DND-41 (cell line): Measurements from ENCODE around the gene RNASE8.

Source experiments
- ATAC-seq: fragments of 200-7000 bp; cut with Tn5 transposase; 3 replicates; pipeline ENCODE4 v1.9.1; 2021; ENCODE audit warnings: low read depth; ENCODE audit not compliant: insufficient read depth
- DNase-seq: peaks from one replicate; pipeline ENCODE4 v3.0.0-alpha.2; 2020
- H2AFZ ChIP-seq: 2 replicates; pipeline ENCODE4 v1.6.0; 2012; ENCODE audit warnings: low read depth, low read length
- H3K27ac ChIP-seq: 2 replicates; pipeline ENCODE4 v1.5.1; 2012; ENCODE audit warnings: low read length, inconsistent platforms
- H3K27me3 ChIP-seq: fragments of 200-600 bp; sonication (generic); 2 replicates; pipeline ENCODE4 v1.6.0; 2012; ENCODE audit warnings: low read length, mild to moderate bottlenecking, inconsistent platforms; ENCODE audit not compliant: insufficient read depth, poor library complexity
- H3K36me3 ChIP-seq: 2 replicates; pipeline ENCODE4 v1.5.1; 2012; ENCODE audit warnings: low read length, inconsistent platforms; ENCODE audit not compliant: insufficient read depth
- H3K4me1 ChIP-seq: 2 replicates; pipeline ENCODE4 v1.5.1; 2012; ENCODE audit warnings: mild to moderate bottlenecking, low read length; ENCODE audit not compliant: insufficient read depth
- H3K4me2 ChIP-seq: 2 replicates; pipeline ENCODE4 v1.6.0; 2012; ENCODE audit warnings: mild to moderate bottlenecking, moderate library complexity, low read length, inconsistent platforms; ENCODE audit not compliant: insufficient read depth
- H3K4me3 ChIP-seq, 2 experiments: fragments of 200-600 bp in 1 of 2; shearing (Covaris generic) in 1 of 2; 2 replicates each; pipeline ENCODE4 v1.5.1; 2012 to 2016; ENCODE audit warnings: inconsistent platforms in 2 of 2, low read length in 2 of 2, mild to moderate bottlenecking in 2 of 2, low read depth in 1 of 2, moderate library complexity in 1 of 2
- H3K79me2 ChIP-seq: 2 replicates; pipeline ENCODE4 v1.6.0; 2012; ENCODE audit warnings: low read length, inconsistent platforms; ENCODE audit not compliant: insufficient read depth
- H3K9ac ChIP-seq: 2 replicates; pipeline ENCODE4 v1.6.0; 2012; ENCODE audit warnings: low read depth, mild to moderate bottlenecking, inconsistent platforms, low read length, moderate library complexity
- H3K9me3 ChIP-seq: 2 replicates; pipeline ENCODE4 v1.5.1; 2012; ENCODE audit warnings: low read length, moderate library complexity, mild to moderate bottlenecking, inconsistent platforms; ENCODE audit not compliant: insufficient read depth, severe bottlenecking
- H4K20me1 ChIP-seq: 2 replicates; pipeline ENCODE4 v1.6.0; 2012; ENCODE audit warnings: low read length; ENCODE audit not compliant: insufficient read depth
- EZH2 ChIP-seq: IDR thresholded peaks from 3 replicates; pipeline ENCODE4 v1.6.1; 2012; ENCODE audit warnings: borderline replicate concordance, low read depth, mild to moderate bottlenecking, moderate library complexity, low read length, inconsistent platforms; ENCODE audit not compliant: severe bottlenecking
- TF ChIP-seq, protein P1 (sequence below): IDR thresholded peaks from 2 replicates; pipeline ENCODE4 v1.5.1; 2012; ENCODE audit warnings: borderline replicate concordance, low read length, moderate library complexity, mild to moderate bottlenecking; ENCODE audit not compliant: poor library complexity, severe bottlenecking; ENCODE audit errors: extremely low read depth

RNASE8 gene

DNA sequence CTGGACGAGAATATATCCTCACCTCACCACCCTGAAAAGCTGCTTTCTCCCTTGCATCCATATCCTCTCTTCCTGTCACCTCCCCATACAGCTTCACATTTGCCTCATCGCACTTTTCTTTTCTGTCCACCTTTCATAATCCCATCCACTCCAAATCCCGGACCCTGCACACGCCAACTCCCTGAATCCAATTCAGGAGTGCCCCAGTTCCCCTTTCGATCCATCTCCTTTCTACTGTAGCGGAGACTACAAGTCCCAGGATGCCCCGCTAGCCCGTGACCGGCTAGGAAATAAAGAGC lies 45.7 kb downstream of the RNASE8 start:
- Histone ChIP-seq H3K9ac (peak overlapping the region; percentile 85), H3K27ac (peak overlapping the region; percentile 95), H2AFZ (peak overlapping the region; percentile 81), H3K79me2 (peaks cover 25% of the 10 kb centered on the region), H3K4me3 (peak overlapping the region; percentile 44 to 77), H3K4me1 (peaks cover 62% of the 10 kb centered on the region), H3K36me3 (no peaks in the 10 kb centered on the region), H3K9me3 (no peaks in the 10 kb centered on the region), H3K27me3 (no peaks in the 10 kb centered on the region), H3K4me2 (peak overlapping the region; percentile 92), H4K20me1 (no peaks in the 10 kb centered on the region)
- peak; percentile 1; the same call in 2 of the 3 replicates for ATAC-seq
- TF ChIP-seq, protein P1, sequence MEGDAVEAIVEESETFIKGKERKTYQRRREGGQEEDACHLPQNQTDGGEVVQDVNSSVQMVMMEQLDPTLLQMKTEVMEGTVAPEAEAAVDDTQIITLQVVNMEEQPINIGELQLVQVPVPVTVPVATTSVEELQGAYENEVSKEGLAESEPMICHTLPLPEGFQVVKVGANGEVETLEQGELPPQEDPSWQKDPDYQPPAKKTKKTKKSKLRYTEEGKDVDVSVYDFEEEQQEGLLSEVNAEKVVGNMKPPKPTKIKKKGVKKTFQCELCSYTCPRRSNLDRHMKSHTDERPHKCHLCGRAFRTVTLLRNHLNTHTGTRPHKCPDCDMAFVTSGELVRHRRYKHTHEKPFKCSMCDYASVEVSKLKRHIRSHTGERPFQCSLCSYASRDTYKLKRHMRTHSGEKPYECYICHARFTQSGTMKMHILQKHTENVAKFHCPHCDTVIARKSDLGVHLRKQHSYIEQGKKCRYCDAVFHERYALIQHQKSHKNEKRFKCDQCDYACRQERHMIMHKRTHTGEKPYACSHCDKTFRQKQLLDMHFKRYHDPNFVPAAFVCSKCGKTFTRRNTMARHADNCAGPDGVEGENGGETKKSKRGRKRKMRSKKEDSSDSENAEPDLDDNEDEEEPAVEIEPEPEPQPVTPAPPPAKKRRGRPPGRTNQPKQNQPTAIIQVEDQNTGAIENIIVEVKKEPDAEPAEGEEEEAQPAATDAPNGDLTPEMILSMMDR, result no peak
- TF ChIP-seq EZH2, result no peak
- no peak for DNase-seq

DNA sequence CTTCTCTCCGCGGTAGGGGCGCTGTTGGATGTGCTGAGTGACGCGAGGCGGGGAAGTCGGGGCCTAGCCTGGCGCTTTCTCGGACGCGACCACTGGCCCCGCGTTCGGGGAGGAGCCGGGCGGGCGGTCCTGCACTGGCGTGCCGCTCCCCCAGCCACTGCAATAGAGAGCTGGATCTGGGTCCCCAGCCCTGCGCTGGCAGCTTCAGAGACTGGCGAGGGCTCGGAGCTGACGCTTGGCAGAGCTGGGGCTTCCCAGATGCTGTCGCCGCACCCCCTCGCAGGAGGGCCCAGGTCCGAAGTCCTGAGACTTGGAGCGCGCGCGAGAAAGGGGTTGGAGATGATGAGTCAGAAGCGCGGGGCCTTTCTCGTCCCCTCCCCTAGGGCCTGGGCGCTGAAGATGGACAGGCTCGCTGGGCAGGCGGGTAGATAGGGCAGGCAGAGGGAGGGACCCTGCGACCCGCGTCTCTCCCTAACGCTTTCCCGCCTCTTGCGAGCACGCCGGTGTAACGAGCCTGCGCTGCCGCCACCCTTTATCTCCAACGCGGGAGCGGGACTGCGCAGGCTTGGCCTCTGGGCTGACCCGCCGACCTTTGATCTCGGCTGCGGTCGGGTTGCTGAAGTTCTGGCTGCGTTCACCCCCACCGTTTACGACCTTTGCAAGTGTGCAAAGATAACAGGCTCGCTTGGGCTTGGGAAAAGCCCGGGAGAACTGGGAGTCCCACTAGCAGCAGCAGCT lies 46.3 kb downstream of the RNASE8 start:
- Histone ChIP-seq H2AFZ (peak overlapping the region; percentile 81), H3K79me2 (peaks cover 25% of the 10 kb centered on the region), H3K9me3 (no peaks in the 10 kb centered on the region), H3K27ac (peak overlapping the region; percentile 95), H3K36me3 (no peaks in the 10 kb centered on the region), H3K4me1 (peaks cover 59% of the 10 kb centered on the region), H3K4me3 (peak overlapping the region; percentile 44 to 77), H3K4me2 (peak overlapping the region; percentile 92), H3K27me3 (no peaks in the 10 kb centered on the region), H3K9ac (peak overlapping the region; percentile 85), H4K20me1 (no peaks in the 10 kb centered on the region)
- DNase-seq, result peak; percentile 96
- TF ChIP-seq, protein P1, result peak; percentile 86
- no peak for TF ChIP-seq EZH2
- peak; percentile 85 for ATAC-seq

DNA sequence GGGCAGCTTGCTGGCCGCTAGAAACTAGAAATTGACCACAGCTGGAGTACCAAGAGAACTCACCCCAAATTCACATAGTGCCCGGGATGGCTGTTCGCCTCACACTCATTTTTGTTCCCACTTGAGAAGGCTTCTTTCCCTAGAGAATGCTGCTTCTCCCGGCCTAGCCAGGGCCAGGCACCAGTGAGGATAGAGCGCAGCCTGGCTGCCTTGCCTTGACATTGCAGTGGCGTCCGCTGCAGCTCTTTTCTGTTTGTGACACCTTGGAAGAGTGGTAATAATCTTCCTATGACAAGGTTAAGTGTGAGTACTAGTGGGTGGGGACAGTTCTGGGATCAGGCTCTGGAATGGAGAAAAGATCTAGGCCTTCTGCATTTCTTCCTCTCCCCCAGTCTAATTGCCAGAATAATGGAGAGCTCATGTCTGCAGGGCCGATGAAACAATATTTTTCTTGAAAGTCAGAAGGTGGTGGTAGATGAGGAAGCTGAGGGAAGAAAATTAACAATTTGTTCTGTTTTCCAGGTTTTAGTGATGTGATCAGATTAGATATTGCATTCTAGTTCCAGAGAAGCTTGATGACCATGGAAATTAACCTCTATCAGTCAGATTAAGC lies 46.9 kb downstream of the RNASE8 start:
- peaks cover 25% of the 10 kb centered on the region for H3K79me2 ChIP-seq
- ATAC-seq (peak; percentile 59), DNase-seq (peak; percentile 78)
- no peaks in the 10 kb centered on the region for H4K20me1 ChIP-seq
- peak overlapping the region; percentile 92 for H3K4me2 ChIP-seq
- no peaks in the 10 kb centered on the region for H3K36me3 ChIP-seq
- peak overlapping the region; percentile 95 for H3K27ac ChIP-seq
- TF ChIP-seq, protein P1, result peak; percentile 99
- no peak for TF ChIP-seq EZH2
- H3K27me3 ChIP-seq, result no peaks in the 10 kb centered on the region
- H3K4me3 ChIP-seq, result peak overlapping the region; percentile 44 to 77
- H3K4me1 ChIP-seq, result peaks cover 52% of the 10 kb centered on the region
- peak overlapping the region; percentile 81 for H2AFZ ChIP-seq
- peak overlapping the region; percentile 85 for H3K9ac ChIP-seq
- H3K9me3 ChIP-seq, result no peaks in the 10 kb centered on the region
